Activated CD8-positive, alpha-beta memory T cell treated with anti-CD3 and anti-CD28 coated beads, Interleukin-2, amount 50 U/mL, for 1 hour (primary cell): ENCODE results near the gene CMTM6.
"Not testable (repeated sequence)": the region's sequence is repeated elsewhere in the genome, so short reads cannot be mapped to it uniquely, and the experiment has no call there.

Source experiments
- DNase-seq: peaks from one replicate; pipeline ENCODE4 v3.0.0-alpha.2; 2020; ENCODE audit errors: extremely low read depth

Gene CMTM6

DNA sequence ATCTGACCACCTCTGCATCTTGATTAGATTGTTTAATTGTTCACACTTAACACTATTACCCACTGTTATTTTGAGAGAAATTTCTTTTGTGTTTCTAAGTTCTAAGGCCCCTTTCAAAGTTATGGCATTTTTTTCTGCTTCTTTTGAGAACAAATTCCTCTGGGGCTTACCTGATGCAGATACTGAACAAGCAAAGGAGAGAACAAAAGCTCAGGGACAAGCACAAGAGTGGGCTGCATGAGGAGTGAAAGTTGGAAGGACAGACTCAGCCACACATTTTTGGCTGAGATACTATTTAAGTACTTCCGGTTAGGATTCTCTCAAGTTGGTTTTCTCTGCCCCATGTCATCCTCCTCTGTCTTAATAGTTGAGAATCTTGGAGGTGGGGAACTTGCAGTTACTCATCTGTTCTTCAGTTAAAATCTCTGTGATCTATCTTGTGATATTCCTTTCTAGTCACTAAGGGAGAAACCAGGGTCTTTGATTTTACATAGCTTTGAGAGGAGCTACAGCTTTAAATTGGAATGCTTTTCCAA, 54.7 kb downstream of the CMTM6 start:
- no peak for DNase-seq

DNA sequence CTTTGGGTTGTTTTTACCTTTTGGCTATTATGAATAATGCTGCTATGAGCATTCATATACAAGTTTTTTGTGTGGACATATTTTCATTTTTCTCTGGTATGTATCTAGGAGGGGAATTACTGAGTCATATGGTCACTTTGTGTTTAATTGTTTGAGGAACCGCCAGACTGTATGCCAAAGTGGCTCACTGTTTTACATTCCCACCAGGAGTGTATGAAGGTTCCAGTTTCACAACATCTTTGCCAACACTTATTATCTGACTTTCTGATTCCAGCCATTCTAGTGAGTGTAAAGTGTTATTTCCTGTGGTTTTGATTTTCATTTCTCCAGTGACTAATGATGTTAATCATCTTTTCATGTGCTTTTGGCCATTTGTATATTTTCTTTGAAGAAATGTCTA, 59.2 kb downstream of the CMTM6 start:
- DNase-seq: no peak

DNA sequence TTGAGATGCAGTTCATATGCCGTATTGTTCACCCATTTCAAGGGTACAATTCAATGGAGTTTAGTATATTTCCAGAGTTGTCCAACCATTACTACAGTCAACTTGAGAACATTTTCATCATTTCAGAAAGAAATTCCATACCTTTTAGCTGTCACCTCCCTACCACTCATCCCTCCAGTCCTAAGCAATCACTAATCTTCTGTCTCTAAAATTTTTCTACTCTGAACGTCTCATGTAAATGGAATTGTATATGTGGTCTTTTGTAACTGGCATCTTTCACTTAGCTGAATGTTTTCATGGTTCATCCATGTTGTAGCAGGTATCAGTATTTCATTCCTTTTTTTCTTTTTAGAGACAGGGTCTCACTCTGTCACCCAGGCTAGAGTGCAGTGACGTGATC, 59.9 kb downstream of the CMTM6 start:
- DNase-seq: no peak

DNA sequence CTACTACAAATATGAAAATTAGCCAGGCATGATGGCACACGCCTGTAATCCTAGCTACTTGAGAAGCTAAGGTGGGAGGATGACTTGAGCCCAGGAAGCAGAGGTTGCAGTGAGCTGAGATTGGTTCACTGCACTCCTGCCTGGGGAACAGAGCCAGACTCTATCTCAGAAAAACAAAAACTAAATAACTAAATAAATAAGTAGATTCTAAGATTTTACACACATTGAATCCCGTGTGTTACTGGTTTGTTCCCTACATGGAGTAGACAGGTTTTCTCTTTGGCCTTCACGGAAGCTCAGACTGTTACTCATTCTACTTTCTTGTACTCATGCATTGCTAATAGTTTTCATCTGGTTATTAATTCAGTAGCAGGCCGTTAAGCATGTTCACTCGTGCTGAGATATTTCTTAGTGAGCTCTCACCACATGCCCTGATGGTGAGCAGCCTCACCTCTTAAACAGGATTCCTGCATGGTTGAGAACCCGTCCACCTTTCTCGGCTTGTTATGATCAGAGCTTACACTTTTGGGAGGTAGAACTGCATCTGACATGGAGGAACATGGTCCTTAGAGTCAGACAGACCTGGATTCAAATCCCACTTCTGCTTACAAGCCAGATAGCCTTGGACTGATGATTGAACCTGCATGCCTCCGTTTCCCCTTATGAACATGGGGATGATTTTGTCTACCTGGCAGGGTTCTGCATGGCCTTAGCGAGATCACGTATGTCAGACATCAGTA, 61.9 kb downstream of the CMTM6 start:
- no peak for DNase-seq

GRCh38 chr3:32439421-32439820, 63.2 kb downstream of the CMTM6 start:
- not testable (repeated sequence) for DNase-seq

DNA sequence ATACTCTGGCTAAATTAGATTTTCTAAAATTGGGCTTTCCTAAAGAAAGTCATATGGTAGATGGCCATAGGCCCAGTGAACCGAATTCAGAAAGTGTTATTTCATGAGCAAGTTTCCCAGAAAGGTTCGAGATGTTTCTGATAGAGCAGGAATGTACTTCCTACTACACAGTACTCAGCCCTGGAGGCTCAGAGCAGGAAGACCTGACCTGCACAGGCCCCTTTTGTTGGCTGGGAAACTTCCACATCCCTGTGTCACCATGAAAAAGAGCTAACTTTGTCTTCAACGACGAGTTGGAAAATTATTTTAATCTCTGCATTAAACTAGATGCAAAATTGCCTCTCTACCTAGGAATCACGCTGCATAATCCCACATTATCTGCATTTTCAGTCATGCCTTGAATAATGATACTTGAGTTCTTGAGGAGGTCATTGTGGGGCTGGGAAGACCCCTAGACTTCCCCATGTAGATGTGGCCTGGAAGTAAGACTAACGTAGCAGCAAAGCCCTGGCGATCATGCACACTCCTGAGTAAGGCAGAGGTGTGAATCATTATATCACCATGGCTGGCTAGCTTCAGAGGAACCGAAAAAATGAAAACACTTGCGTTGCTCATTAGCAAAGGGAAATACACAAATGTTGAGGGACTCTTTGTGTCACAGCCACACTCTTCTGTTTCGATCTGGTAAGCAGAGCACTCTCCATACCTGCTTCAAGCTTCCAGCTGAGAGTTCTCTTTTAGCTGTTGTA, 63.9 kb downstream of the CMTM6 start:
- no peak for DNase-seq

DNA sequence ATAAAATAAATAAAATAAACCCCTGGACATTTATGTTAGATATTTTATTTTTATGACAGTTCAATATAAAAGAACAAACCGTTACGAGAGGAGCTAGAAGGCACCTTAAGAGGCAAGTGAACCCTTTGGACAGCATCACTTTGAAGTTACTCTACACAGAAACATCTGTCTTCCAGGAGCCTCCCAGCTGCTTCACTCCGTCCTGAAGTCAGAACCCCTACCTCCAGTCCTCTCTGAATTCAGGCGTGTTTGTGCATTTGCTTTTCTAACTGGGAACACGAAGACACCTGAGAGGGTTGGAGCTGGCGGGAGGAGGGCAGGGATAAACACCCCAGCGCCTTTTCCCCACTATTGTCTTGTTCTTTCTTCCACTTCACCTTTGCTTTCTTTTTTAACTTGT, 64.8 kb downstream of the CMTM6 start:
- DNase-seq: no peak

- DNase-seq: no peak
Measured at GRCh38 chr3:32436816-32437189, 65.8 kb downstream of the CMTM6 start.

DNA sequence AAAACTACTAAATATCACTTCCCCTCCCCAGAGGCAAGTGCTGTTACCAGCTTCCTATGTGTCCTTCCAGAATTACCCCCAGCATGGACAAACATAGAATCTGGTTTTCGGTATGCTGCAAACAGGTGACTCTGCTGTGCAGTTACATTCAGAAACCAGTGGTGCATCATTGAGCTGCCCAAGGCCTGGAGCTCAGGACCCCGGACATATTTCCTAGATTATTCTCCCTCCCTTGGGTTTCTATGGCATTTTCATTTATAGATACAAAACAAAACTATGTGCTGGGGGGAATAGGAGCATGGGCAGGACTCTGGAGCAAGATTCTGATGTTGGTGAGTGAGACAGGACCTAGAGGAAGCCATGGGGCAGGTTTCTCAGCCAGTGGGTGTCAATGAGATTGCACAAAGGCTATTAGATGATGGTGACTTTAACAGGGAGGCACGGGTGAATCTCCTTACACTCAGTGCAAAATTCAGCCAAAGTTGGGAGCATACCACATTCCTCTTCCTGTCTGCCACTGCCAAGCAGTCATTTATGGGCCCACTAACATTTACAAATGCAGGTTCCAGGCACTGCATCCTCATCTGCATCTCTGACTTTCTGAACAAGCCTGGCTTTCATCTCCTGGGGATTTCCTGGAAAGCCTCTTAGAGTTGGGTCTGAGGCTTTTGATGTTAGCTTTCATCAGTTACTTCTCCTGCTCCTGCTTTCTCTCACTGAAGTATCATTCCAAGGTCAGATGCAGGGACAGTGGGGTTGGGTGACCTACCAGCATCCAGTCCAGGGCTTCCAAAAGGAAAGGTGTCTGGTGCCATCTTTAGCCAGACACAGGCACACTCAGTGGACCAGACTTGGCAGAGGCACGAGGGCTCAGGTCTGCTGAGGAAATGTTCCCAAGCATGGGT, 66.5 kb downstream of the CMTM6 start:
- no peak for DNase-seq

- no peak for DNase-seq
Measured at GRCh38 chr3:32434206-32434605, 68.4 kb downstream of the CMTM6 start.

- DNase-seq: no peak
Measured at GRCh38 chr3:32432711-32433530, 69.7 kb downstream of the CMTM6 start.

- no peak for DNase-seq
Measured at GRCh38 chr3:32432045-32432710, 70.5 kb downstream of the CMTM6 start.

DNA sequence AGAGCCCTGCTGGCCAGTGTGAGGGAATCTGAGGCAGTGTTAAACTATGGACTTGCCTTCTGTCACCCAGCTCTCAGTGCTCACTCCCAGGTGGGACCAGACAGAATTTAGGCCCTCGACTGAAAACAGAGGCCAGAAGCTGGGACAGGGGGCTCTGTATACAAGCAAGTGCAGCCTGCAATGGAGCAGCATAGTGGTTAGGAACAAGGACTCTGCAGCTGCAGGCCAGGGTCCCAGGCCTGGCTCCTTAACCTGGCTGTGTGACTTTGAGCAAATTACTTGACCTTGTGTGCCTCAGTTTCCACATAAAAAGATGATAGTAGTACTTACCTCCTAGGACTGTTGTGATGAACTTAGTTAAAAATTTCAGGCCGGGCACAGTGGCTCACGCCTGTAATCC, 71.2 kb downstream of the CMTM6 start:
- no peak for DNase-seq
